NCI-H345 (cell line): ENCODE results near the gene PROK1.

Source experiments
- DNase-seq: peaks from one replicate; lab custom pipeline; 2025; lab: John Stamatoyannopoulos, UW

PROK1 gene

GRCh38 chr1:110465038-110465813 is 14.3 kb downstream of the PROK1 start:
- DNase-seq = no peak

GRCh38 chr1:110465814-110466380 is 14.9 kb downstream of the PROK1 start:
- DNase-seq = no peak

GRCh38 chr1:110466646-110467280 is 15.8 kb downstream of the PROK1 start:
- no peak for DNase-seq

- no peak for DNase-seq
Measured at GRCh38 chr1:110471131-110471530, 20.2 kb downstream of the PROK1 start.

- no peak for DNase-seq
Measured at GRCh38 chr1:110472546-110472945, 21.6 kb downstream of the PROK1 start.

GRCh38 chr1:110474444-110474843 is 23.5 kb downstream of the PROK1 start:
- DNase-seq = no peak

- no peak for DNase-seq
Measured at GRCh38 chr1:110475362-110476027, 24.5 kb downstream of the PROK1 start.

GRCh38 chr1:110476028-110476765 is 25.2 kb downstream of the PROK1 start:
- DNase-seq = no peak

GRCh38 chr1:110477041-110477440 is 26.1 kb downstream of the PROK1 start:
- no peak for DNase-seq

GRCh38 chr1:110477445-110477957 is 26.6 kb downstream of the PROK1 start:
- DNase-seq = no peak

- no peak for DNase-seq
Measured at GRCh38 chr1:110477967-110478640, 27.2 kb downstream of the PROK1 start.

- DNase-seq = no peak
Measured at GRCh38 chr1:110478886-110479285, 27.9 kb downstream of the PROK1 start.

- DNase-seq = no peak
Measured at GRCh38 chr1:110480356-110481096, 29.6 kb downstream of the PROK1 start.

- no peak for DNase-seq
Measured at GRCh38 chr1:110481968-110482623, 31.1 kb downstream of the PROK1 start.

GRCh38 chr1:110482662-110483307 is 31.8 kb downstream of the PROK1 start:
- DNase-seq = no peak

- DNase-seq = no peak
Measured at GRCh38 chr1:110483308-110483685, 32.3 kb downstream of the PROK1 start.

GRCh38 chr1:110484801-110485200 is 33.9 kb downstream of the PROK1 start:
- DNase-seq = no peak

- DNase-seq = no peak
Measured at GRCh38 chr1:110485725-110486124, 34.8 kb downstream of the PROK1 start.

GRCh38 chr1:110487726-110488125 is 36.8 kb downstream of the PROK1 start:
- DNase-seq = no peak

GRCh38 chr1:110488161-110488560 is 37.2 kb downstream of the PROK1 start:
- DNase-seq = no peak
